PC-9 (cell line): Measurements from ENCODE around the gene SLC12A4. TPM values are rescaled to one million over a fixed set of nuclear protein-coding genes. Genes with fewer than 3 reads are reported as not detected.

Source experiments
- BruUV-seq: library from RNA; stranded (reverse); fragments of 400-500 nt; replicated peaks from 2 replicates; lab custom pipeline; 2021; lab: Mats Ljungman, UMichigan
- CTCF ChIA-PET: fragments of 300-600 bp; sonication (Branson Sonifier 250); formaldehyde crosslinking; loops from one replicate; lab custom pipeline; 2022; ENCODE audit warnings: antibody characterized with exemption; lab: Charles Lee
- POLR2A ChIA-PET: fragments of 300-600 bp; sonication (Branson Sonifier 250); formaldehyde crosslinking; loops from one replicate; lab custom pipeline; 2022; ENCODE audit warnings: antibody characterized with exemption; ENCODE audit not compliant: unreplicated experiment; lab: Charles Lee
- DNase-seq, 2 experiments: peaks; one replicate each; pipeline versions ENCODE4 v3.0.0 to v3.0.0-alpha.2; 2015 to 2022; ENCODE audit warnings: mixed read lengths in 1 of 2
- H2AFZ ChIP-seq: fragments of 200-600 bp; sonication (generic); 2 replicates; pipeline ENCODE4 v1.8.1; 2017; ENCODE audit warnings: antibody characterized with exemption
- H3F3A ChIP-seq: fragments of 200-600 bp; sonication (generic); 2 replicates; pipeline ENCODE4 v1.8.1; 2017; ENCODE audit warnings: antibody characterized with exemption, mild to moderate bottlenecking, low read depth; ENCODE audit not compliant: insufficient read depth
- H3K27ac ChIP-seq: fragments of 200-600 bp; sonication (generic); 2 replicates; pipeline ENCODE4 v1.6.1; 2016; ENCODE audit warnings: mixed run types
- H3K27me3 ChIP-seq: fragments of 200-600 bp; sonication (generic); 2 replicates; pipeline ENCODE4 v1.6.1; 2016; ENCODE audit warnings: low read depth, mixed run types; ENCODE audit not compliant: insufficient read depth
- H3K36me3 ChIP-seq: fragments of 200-600 bp; sonication (generic); 2 replicates; pipeline ENCODE4 v1.6.1; 2016; ENCODE audit warnings: low read depth, mixed run types
- H3K4me1 ChIP-seq: fragments of 200-600 bp; sonication (generic); replicated peaks from 2 replicates; pipeline ENCODE4 v1.6.1; 2016; ENCODE audit warnings: mixed run types; ENCODE audit not compliant: insufficient read depth
- H3K4me2 ChIP-seq: fragments of 200-600 bp; sonication (generic); 2 replicates; pipeline ENCODE4 v1.6.1; 2017; ENCODE audit warnings: mixed run types
- H3K4me3 ChIP-seq: fragments of 200-600 bp; sonication (generic); 2 replicates; pipeline ENCODE4 v1.6.1; 2016; ENCODE audit warnings: mixed run types
- H3K79me2 ChIP-seq: fragments of 200-600 bp; sonication (generic); 2 replicates; pipeline ENCODE4 v1.6.1; 2017; ENCODE audit warnings: low read depth, mixed run types
- H3K9me2 ChIP-seq: fragments of 200-600 bp; sonication (generic); 2 replicates; pipeline ENCODE4 v1.8.1; 2017; ENCODE audit warnings: mild to moderate bottlenecking; ENCODE audit not compliant: insufficient read depth
- H3K9me3 ChIP-seq: fragments of 200-600 bp; sonication (generic); 2 replicates; pipeline ENCODE4 v1.8.1; 2016; ENCODE audit warnings: low read depth; ENCODE audit not compliant: insufficient read depth
- H4K20me1 ChIP-seq: fragments of 200-600 bp; sonication (generic); 2 replicates; pipeline ENCODE4 v1.8.1; 2017; ENCODE audit not compliant: insufficient read depth
- CTCF ChIP-seq: fragments of 200-600 bp; sonication (generic); conservative IDR thresholded peaks from 2 replicates; pipeline ENCODE4 v1.6.1; 2017; ENCODE audit warnings: mixed run types, antibody characterized with exemption, mild to moderate bottlenecking, moderate library complexity
- EZH2 ChIP-seq: fragments of 200-600 bp; sonication (generic); IDR thresholded peaks from 2 replicates; pipeline ENCODE4 v1.8.0; 2017; ENCODE audit warnings: antibody characterized with exemption, low read depth
- intact Hi-C: fragments of 100-400 bp; cut with micrococcal nuclease; formaldehyde crosslinking; loops from one replicate; pipeline ENCODE4 v1.10.0; 2022; ENCODE audit not compliant: unreplicated experiment
- total RNA-seq: library from RNA; stranded (reverse); gene quantifications from 2 replicates; pipeline ENCODE4 v1.2.3, GENCODE V29; 2021

The SLC12A4 gene
- total RNA-seq, 1 experiment from 2014 or later, result 27.0 TPM

DNA sequence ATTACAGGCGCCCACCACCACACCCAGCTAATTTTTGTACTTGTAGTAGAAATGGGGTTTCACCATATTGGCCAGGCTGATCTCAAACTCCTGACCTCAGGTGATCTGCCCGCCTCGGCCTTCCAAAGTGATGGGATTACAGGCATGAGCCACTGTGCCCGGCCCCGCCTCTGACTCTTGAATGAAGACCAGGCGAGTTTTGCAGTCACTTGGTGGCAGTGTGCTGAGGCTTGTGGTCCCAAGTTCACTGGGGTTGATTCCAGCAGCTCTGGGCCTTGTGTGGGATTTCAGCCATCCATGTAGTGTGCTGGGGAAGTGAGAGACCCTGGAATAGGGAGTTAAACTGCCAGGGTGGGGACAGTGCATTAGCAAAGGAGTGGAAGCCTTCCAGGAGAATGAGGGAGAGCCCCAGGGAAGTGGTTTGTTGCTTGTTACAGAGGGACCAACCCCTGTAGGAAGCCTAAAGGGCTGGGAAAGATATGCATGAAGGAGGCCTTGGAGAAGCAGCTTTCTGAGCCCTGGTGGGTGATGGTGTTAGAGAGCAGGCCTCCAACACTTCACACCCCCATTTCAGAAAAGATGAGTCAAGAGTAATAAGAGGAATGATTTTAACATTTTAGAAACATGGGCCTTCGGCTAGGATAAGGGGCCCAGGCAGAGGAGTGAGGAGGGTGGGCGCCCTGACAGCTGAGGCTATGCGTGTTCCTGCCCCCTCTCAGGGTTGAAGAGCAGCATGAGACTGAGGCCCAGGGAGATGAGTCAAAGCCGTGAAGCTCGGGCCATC, 60.8 kb downstream of the SLC12A4 start:
- Histone ChIP-seq H3K4me3 (no peak overlapping the region), H3K27me3 (no peaks in the 10 kb centered on the region), H2AFZ (no peak overlapping the region), H3K4me1 (no peaks in the 10 kb centered on the region), H4K20me1 (peaks cover 6% of the 10 kb centered on the region), H3K79me2 (no peaks in the 10 kb centered on the region), H3K4me2 (no peak overlapping the region), H3K27ac (no peak overlapping the region), H3K9me2 (no peaks in the 10 kb centered on the region), H3K36me3 (no peaks in the 10 kb centered on the region), H3F3A (no peaks in the 10 kb centered on the region), H3K9me3 (no peaks in the 10 kb centered on the region)
- DNase-seq, result no peak
- BruUV-seq, result no TSS peak
- intact Hi-C loops, result no loop called here
- ChIA-PET CTCF (interaction anchor here (0.6 kb wide), 1 partner anchor 11 kb away, joined by 8 read pairs; no protein-coding TSS in a partner anchor), POLR2A (no interaction called here)
- no peak for TF ChIP-seq CTCF
- no peak for TF ChIP-seq EZH2

DNA sequence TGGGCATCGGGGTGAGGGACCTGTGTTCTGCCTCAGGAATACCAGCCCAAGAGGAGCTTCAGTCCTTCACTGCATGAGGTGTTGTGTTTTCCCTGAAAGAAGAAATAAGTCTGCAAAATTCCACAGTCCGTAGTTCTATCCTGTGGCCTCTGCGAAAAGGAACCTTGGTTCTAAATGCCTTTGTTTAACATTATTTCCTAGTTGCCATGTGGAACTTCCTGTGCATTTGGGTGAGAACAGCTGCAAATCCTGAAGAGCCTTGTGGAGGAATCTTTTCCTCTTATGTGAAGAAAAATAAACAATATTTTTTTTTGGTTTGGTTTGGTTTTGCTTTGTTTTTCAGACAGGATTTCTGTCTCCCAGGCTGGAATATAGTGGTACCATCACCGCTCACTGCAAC, 65.6 kb downstream of the SLC12A4 start:
- H3F3A ChIP-seq, result no peaks in the 10 kb centered on the region
- DNase-seq, result no peak
- no peak overlapping the region for H3K27ac ChIP-seq
- H4K20me1 ChIP-seq, result peaks cover 23% of the 10 kb centered on the region
- H3K27me3 ChIP-seq, result no peaks in the 10 kb centered on the region
- H3K79me2 ChIP-seq, result peaks cover 10% of the 10 kb centered on the region
- ChIA-PET POLR2A (no interaction called here), CTCF (no interaction called here)
- H3K4me1 ChIP-seq, result no peaks in the 10 kb centered on the region
- H3K9me3 ChIP-seq, result no peaks in the 10 kb centered on the region
- no peak overlapping the region for H3K4me2 ChIP-seq
- no peak overlapping the region for H2AFZ ChIP-seq
- intact Hi-C loops, result no loop called here
- no peaks in the 10 kb centered on the region for H3K9me2 ChIP-seq
- H3K36me3 ChIP-seq, result no peaks in the 10 kb centered on the region
- no peak overlapping the region for H3K4me3 ChIP-seq
- BruUV-seq, result no TSS peak
- no peak for TF ChIP-seq CTCF
- no peak for TF ChIP-seq EZH2

GRCh38 chr16:67901734-67902133, 66.7 kb downstream of the SLC12A4 start:
- no TSS peak for BruUV-seq
- ChIA-PET CTCF (no interaction called here), POLR2A (no interaction called here)
- H3K9me2 ChIP-seq, result no peaks in the 10 kb centered on the region
- no peak overlapping the region for H3K4me3 ChIP-seq
- H3K27ac ChIP-seq, result no peak overlapping the region
- H3K36me3 ChIP-seq, result no peaks in the 10 kb centered on the region
- H2AFZ ChIP-seq, result no peak overlapping the region
- no peaks in the 10 kb centered on the region for H3K9me3 ChIP-seq
- intact Hi-C loops, result no loop called here
- H4K20me1 ChIP-seq, result peaks cover 27% of the 10 kb centered on the region
- H3K4me1 ChIP-seq, result no peaks in the 10 kb centered on the region
- DNase-seq, result no peak
- no peaks in the 10 kb centered on the region for H3F3A ChIP-seq
- no peak overlapping the region for H3K4me2 ChIP-seq
- peaks cover 21% of the 10 kb centered on the region for H3K79me2 ChIP-seq
- H3K27me3 ChIP-seq, result no peaks in the 10 kb centered on the region
- no peak for TF ChIP-seq EZH2
- no peak for TF ChIP-seq CTCF
